ENCODE data around the gene HFM1.
"Not testable (repeated sequence)": the region's sequence is repeated elsewhere in the genome, so short reads cannot be mapped to it uniquely, and the experiment has no call there.

The HFM1 gene

GRCh38 chr1:91314643-91315042 lies 90.0 kb downstream of the HFM1 start:
- TF ChIP-seq, protein P1, sequence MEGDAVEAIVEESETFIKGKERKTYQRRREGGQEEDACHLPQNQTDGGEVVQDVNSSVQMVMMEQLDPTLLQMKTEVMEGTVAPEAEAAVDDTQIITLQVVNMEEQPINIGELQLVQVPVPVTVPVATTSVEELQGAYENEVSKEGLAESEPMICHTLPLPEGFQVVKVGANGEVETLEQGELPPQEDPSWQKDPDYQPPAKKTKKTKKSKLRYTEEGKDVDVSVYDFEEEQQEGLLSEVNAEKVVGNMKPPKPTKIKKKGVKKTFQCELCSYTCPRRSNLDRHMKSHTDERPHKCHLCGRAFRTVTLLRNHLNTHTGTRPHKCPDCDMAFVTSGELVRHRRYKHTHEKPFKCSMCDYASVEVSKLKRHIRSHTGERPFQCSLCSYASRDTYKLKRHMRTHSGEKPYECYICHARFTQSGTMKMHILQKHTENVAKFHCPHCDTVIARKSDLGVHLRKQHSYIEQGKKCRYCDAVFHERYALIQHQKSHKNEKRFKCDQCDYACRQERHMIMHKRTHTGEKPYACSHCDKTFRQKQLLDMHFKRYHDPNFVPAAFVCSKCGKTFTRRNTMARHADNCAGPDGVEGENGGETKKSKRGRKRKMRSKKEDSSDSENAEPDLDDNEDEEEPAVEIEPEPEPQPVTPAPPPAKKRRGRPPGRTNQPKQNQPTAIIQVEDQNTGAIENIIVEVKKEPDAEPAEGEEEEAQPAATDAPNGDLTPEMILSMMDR (IDR thresholded peaks at IDR 0.05; ENCODE audit: borderline replicate concordance, insufficient read depth, low read depth, low read length) = no peak
- H3K4me3 ChIP-seq (ENCODE audit: low read depth, low read length) = no peak overlapping the region

DNA sequence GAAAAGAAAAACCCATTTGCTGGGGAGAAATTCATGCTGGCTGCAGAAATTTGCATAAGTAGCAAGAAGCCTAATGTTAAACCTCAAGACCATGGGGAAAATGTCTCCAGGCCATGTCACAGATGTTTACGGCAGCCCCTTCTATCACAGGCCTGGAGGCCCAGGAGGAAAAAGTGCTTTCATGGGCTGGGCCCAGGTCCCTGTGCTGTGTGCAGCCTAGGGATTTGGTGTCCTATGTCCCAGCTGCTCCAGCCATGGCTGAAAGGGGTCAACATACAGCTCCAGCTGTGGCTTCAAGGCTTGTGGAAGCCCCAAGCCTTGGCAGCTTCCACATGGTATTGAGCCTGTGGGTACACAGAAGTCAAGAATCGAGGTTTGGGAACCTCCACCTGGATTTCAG lies 93.0 kb downstream of the HFM1 start:
- TF ChIP-seq, protein P1 (IDR thresholded peaks at IDR 0.05; ENCODE audit: borderline replicate concordance, insufficient read depth, low read depth, low read length) = no peak

DNA sequence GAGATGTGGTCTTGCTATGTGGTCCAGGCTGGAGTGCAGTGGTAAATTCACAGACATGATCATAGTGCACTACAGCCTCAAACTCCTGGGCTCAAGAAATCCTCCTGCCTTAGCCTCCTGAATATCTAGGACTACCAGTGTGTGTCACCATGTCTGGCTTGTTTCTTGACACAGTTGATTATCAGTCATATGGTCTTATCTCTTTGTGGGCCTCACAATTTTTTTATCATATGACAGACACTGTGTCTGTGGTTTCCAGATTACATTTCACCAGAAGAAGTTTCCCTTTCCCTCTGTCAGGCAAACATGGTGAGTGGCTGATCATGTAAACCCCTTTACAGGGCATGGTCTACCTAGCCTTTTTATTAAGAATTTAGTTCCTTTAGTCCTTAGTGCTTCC lies 96.1 kb downstream of the HFM1 start:
- TF ChIP-seq, protein P1 (IDR thresholded peaks at IDR 0.05; ENCODE audit: borderline replicate concordance, insufficient read depth, low read depth, low read length) = no peak
- H3K4me3 ChIP-seq (ENCODE audit: low read depth, low read length) = no peak overlapping the region

More for the DNA sequence above, 93.0 kb downstream of the HFM1 start:
- H3K4me3 ChIP-seq (ENCODE audit: low read depth, low read length) = no peak overlapping the region

DNA sequence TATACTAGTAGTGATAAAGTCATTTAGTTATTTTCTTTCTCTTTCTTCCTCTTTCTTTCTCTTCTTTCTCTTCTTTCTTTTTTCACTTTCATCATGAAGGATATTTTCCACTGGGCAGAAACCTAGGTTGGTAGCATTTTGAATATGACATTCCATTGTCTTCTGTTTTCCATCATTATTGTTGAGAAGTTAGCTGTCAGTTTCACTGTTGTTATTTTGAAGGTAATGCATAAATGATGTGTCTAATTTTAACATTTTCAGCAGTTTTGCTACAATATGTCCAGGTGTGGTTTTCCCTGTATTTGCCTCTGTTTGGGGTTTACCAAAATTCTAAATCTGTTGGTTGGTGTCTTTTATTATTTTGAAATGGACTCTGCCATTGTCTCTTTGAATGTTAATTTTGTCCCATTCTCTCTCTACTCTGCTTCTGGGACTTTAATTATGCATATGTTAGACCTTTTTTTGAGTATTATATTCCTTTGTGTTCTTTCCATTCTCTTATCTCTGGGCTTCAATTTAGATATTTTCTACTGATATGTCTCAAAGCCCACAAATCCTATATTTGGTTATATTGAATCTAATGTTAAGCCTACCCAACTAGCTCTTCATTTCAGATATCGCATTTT lies 96.7 kb downstream of the HFM1 start:
- TF ChIP-seq, protein P1 (IDR thresholded peaks at IDR 0.05; ENCODE audit: borderline replicate concordance, insufficient read depth, low read depth, low read length) = no peak
- H3K4me3 ChIP-seq (ENCODE audit: low read depth, low read length) = no peak overlapping the region

DNA sequence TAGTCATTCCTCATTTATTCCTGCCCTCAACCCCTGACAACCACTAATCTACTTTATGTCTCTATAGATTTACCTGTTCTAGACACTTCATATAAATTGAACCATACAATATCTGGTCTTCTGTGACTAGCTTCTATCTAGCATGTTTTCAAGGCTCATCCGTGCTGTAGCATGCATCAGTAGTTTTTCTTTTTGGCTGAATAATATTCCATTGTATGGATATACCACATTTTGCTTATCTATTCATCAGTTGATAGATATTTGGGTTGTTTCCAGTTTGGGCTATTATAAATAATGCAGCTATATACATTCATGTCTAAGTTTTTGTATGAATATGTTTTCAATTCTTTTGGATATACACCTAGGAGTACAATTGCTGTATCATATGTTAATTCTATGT lies 101.5 kb downstream of the HFM1 start:
- H3K4me3 ChIP-seq (ENCODE audit: low read depth, low read length) = no peak overlapping the region
- TF ChIP-seq, protein P1 (IDR thresholded peaks at IDR 0.05; ENCODE audit: borderline replicate concordance, insufficient read depth, low read depth, low read length) = no peak

GRCh38 chr1:91288843-91289553 lies 115.6 kb downstream of the HFM1 start:
- not testable (repeated sequence) for H3K4me3 ChIP-seq (ENCODE audit: low read depth, low read length)

GRCh38 chr1:91286962-91287317 lies 117.7 kb downstream of the HFM1 start:
- not testable (repeated sequence) for H3K4me3 ChIP-seq (ENCODE audit: low read depth, low read length)

GRCh38 chr1:91286259-91286961 lies 118.2 kb downstream of the HFM1 start:
- H3K4me3 ChIP-seq (ENCODE audit: low read depth, low read length) = not testable (repeated sequence)

All from GM12875 (cell line).